HCT116 (cell line): Measurements from ENCODE around the gene RBMX.

Source experiments
- CBX3 ChIP-seq: IDR thresholded peaks from 2 replicates; pipeline ENCODE4 v1.6.1; 2012; ENCODE audit warnings: low read depth
- CEBPB ChIP-seq: IDR thresholded peaks from 2 replicates; pipeline ENCODE4 v1.6.1; 2012; ENCODE audit warnings: low read depth
- ELF1 ChIP-seq: IDR thresholded peaks from 2 replicates; pipeline ENCODE4 v1.6.1; 2012; ENCODE audit warnings: low read depth, borderline replicate concordance
- EZH2 ChIP-seq: fragments of 200-600 bp; sonication (generic); IDR thresholded peaks from 2 replicates; pipeline ENCODE4 v1.6.1; 2017; ENCODE audit warnings: antibody characterized with exemption, mixed run types
- FOSL1 ChIP-seq: IDR thresholded peaks from 2 replicates; pipeline ENCODE4 v1.6.1; 2012; ENCODE audit warnings: low read depth
- POLR2A ChIP-seq: IDR thresholded peaks from 2 replicates; pipeline ENCODE4 v1.7.0; 2011; ENCODE audit warnings: borderline replicate concordance; ENCODE audit not compliant: insufficient read depth, insufficient read length; ENCODE audit errors: extremely low read depth
- REST ChIP-seq: IDR thresholded peaks from 2 replicates; pipeline ENCODE4 v1.6.1; 2012; ENCODE audit warnings: low read depth
- SP1 ChIP-seq: IDR thresholded peaks from 2 replicates; pipeline ENCODE4 v1.6.1; 2012; ENCODE audit warnings: low read depth
- SRF ChIP-seq: IDR thresholded peaks from 2 replicates; pipeline ENCODE4 v1.6.1; 2012; ENCODE audit warnings: low read depth
- ZBTB33 ChIP-seq: IDR thresholded peaks from 2 replicates; pipeline ENCODE4 v1.6.1; 2011; ENCODE audit warnings: mild to moderate bottlenecking, low read length, moderate library complexity; ENCODE audit not compliant: insufficient replicate concordance; ENCODE audit errors: extremely low read depth
- ZFX ChIP-seq: fragments of 450-650 bp; IDR thresholded peaks from 2 replicates; pipeline ENCODE4 v1.6.1; 2017
- ZNF274 ChIP-seq: fragments of 200-500 bp; sonication (Bioruptor generic); IDR thresholded peaks from 2 replicates; pipeline ENCODE4 v1.6.1; 2014; ENCODE audit warnings: mild to moderate bottlenecking, low read depth, low read length, inconsistent platforms
- TF ChIP-seq, protein P1 (sequence below), 3 experiments: fragments of 200-600 bp in 1 of 3; sonication (generic) in 1 of 3; IDR thresholded peaks in 2 of 3; conservative IDR thresholded peaks in 1 of 3; 2 replicates each; pipeline ENCODE4 v1.5.1; 2012 to 2017; ENCODE audit warnings: low read depth in 2 of 3, low read length in 2 of 3, antibody characterized with exemption in 1 of 3, borderline replicate concordance in 1 of 3, control low read depth in 1 of 3, mild to moderate bottlenecking in 1 of 3, mixed read lengths in 1 of 3, mixed run types in 1 of 3, moderate library complexity in 1 of 3; ENCODE audit not compliant: insufficient read depth in 1 of 3

DNA sequence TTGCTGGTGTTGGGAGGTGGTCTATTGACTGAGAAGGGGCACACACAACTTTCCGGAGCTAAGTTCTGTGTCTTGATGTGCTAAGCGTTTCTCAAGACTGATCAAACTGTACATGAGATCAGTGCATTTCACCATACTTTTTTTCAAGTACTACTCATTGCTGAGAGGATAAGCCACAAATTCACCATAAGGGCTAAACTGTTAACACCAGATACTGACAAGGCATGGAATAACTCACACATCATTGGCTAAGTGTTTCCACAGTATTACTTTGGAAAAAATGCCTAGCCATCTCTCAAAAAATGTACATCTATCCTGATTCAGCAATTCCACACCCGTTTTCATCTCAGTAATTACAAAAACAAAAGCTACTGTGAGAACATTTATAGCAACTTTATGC lies 13.0 kb downstream of the RBMX start:
- TF ChIP-seq, protein P1, sequence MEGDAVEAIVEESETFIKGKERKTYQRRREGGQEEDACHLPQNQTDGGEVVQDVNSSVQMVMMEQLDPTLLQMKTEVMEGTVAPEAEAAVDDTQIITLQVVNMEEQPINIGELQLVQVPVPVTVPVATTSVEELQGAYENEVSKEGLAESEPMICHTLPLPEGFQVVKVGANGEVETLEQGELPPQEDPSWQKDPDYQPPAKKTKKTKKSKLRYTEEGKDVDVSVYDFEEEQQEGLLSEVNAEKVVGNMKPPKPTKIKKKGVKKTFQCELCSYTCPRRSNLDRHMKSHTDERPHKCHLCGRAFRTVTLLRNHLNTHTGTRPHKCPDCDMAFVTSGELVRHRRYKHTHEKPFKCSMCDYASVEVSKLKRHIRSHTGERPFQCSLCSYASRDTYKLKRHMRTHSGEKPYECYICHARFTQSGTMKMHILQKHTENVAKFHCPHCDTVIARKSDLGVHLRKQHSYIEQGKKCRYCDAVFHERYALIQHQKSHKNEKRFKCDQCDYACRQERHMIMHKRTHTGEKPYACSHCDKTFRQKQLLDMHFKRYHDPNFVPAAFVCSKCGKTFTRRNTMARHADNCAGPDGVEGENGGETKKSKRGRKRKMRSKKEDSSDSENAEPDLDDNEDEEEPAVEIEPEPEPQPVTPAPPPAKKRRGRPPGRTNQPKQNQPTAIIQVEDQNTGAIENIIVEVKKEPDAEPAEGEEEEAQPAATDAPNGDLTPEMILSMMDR (IDR thresholded peaks at IDR 0.05 in 2 of 3, conservative IDR thresholded peaks at IDR 0.05 in 1 of 3; ENCODE audit: borderline replicate concordance in 1 of 3, insufficient read depth in 1 of 3, low read depth in 2 of 3, low read length in 2 of 3): no peak
- TF ChIP-seq CBX3 (no peak), ELF1 (no peak), EZH2 (no peak), ZBTB33 (no peak), ZFX (no peak), SRF (no peak), CEBPB (no peak), POLR2A (no peak), ZNF274 (no peak), FOSL1 (no peak), REST (no peak), SP1 (no peak)
